GM11168 (cell line): ENCODE data around the gene CHCHD3.
"Not testable (repeated sequence)": the region's sequence is repeated elsewhere in the genome, so short reads cannot be mapped to it uniquely, and the experiment has no call there.

Experiments used
- in situ Hi-C: fragments of 300-500 bp; cut with MboI; formaldehyde crosslinking; loops from one replicate; pipeline ENCODE4 v1.12.0; 2022; ENCODE audit warnings: low sequenced_read_pairs; ENCODE audit not compliant: unreplicated experiment

Gene CHCHD3

GRCh38 chr7:132966754-132967469 lies 115.0 kb downstream of the CHCHD3 start:
- in situ Hi-C loops: no loop called here

GRCh38 chr7:132965951-132966350 lies 115.9 kb downstream of the CHCHD3 start:
- in situ Hi-C loops: no loop called here

- in situ Hi-C loops: no loop called here
These were observed 117.0 kb downstream of the CHCHD3 start for GRCh38 chr7:132964876-132965275.

GRCh38 chr7:132959891-132960290 lies 122.0 kb downstream of the CHCHD3 start:
- in situ Hi-C loops: no loop called here

- in situ Hi-C loops: no loop called here
These were observed 125.3 kb downstream of the CHCHD3 start for GRCh38 chr7:132956556-132956955.

GRCh38 chr7:132953468-132953867 lies 128.4 kb downstream of the CHCHD3 start:
- in situ Hi-C loops: no loop called here

- in situ Hi-C loops: no loop called here
These were observed 131.2 kb downstream of the CHCHD3 start for GRCh38 chr7:132950725-132951124.

GRCh38 chr7:132947011-132947410 lies 134.9 kb downstream of the CHCHD3 start:
- in situ Hi-C loops: no loop called here

GRCh38 chr7:132944774-132945173 lies 137.1 kb downstream of the CHCHD3 start:
- in situ Hi-C loops: no loop called here

GRCh38 chr7:132943645-132944044 lies 138.2 kb downstream of the CHCHD3 start:
- in situ Hi-C loops: no loop called here

GRCh38 chr7:132942701-132943100 lies 139.2 kb downstream of the CHCHD3 start:
- in situ Hi-C loops: no loop called here

GRCh38 chr7:132941905-132942304 lies 140.0 kb downstream of the CHCHD3 start:
- in situ Hi-C loops: no loop called here

- in situ Hi-C loops: no loop called here
These were observed 140.5 kb downstream of the CHCHD3 start for GRCh38 chr7:132941428-132941827.

- in situ Hi-C loops: no loop called here
These were observed 141.8 kb downstream of the CHCHD3 start for GRCh38 chr7:132940084-132940483.

- in situ Hi-C loops: no loop called here
These were observed 142.4 kb downstream of the CHCHD3 start for GRCh38 chr7:132939495-132939894.

GRCh38 chr7:132937286-132937685 lies 144.6 kb downstream of the CHCHD3 start:
- in situ Hi-C loops: no loop called here

- in situ Hi-C loops: no loop called here
These were observed 146.3 kb downstream of the CHCHD3 start for GRCh38 chr7:132935608-132936007.

- in situ Hi-C loops: no loop called here
These were observed 147.9 kb downstream of the CHCHD3 start for GRCh38 chr7:132934017-132934416.

- in situ Hi-C loops: no loop called here
These were observed 148.8 kb downstream of the CHCHD3 start for GRCh38 chr7:132933072-132933458.

- in situ Hi-C loops: no loop called here
These were observed 149.4 kb downstream of the CHCHD3 start for GRCh38 chr7:132932296-132933071.

GRCh38 chr7:132930881-132931280 lies 151.0 kb downstream of the CHCHD3 start:
- in situ Hi-C loops: no loop called here

GRCh38 chr7:132929944-132930343 lies 151.9 kb downstream of the CHCHD3 start:
- in situ Hi-C loops: not testable (repeated sequence)
